Measurements from ENCODE around the gene ABLIM2.

DNA sequence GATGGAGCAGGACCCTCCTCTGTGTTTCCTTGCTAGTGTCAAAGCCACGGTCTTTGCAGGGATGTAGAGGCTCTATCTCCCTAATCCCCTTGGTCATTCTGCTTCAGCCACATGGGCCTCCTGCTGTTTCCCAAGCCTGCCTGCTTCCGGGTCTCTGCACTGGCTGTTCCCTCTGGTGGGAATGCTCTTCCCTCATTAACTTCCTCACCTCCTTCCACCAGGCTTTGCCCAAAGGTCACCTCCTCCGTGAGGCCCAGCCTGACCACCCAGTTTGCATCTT is 56.6 kb downstream of the ABLIM2 start:
- TF ChIP-seq, protein P1, sequence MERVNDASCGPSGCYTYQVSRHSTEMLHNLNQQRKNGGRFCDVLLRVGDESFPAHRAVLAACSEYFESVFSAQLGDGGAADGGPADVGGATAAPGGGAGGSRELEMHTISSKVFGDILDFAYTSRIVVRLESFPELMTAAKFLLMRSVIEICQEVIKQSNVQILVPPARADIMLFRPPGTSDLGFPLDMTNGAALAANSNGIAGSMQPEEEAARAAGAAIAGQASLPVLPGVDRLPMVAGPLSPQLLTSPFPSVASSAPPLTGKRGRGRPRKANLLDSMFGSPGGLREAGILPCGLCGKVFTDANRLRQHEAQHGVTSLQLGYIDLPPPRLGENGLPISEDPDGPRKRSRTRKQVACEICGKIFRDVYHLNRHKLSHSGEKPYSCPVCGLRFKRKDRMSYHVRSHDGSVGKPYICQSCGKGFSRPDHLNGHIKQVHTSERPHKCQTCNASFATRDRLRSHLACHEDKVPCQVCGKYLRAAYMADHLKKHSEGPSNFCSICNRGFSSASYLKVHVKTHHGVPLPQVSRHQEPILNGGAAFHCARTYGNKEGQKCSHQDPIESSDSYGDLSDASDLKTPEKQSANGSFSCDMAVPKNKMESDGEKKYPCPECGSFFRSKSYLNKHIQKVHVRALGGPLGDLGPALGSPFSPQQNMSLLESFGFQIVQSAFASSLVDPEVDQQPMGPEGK (CRISPR knock-in tag; IDR thresholded peaks at IDR 0.05; ENCODE audit: borderline replicate concordance), result no peak
- no peak for TF ChIP-seq ISL1 (CRISPR knock-in tag; IDR thresholded peaks at IDR 0.05)
- no peak for TF ChIP-seq ZNF70 (CRISPR knock-in tag; IDR thresholded peaks at IDR 0.05)
- TF ChIP-seq TCF4 (CRISPR knock-in tag; IDR thresholded peaks at IDR 0.05; ENCODE audit: borderline replicate concordance), result no peak
- no peak for TF ChIP-seq ESRRG (CRISPR knock-in tag; IDR thresholded peaks at IDR 0.05)
- TF ChIP-seq, protein P2, sequence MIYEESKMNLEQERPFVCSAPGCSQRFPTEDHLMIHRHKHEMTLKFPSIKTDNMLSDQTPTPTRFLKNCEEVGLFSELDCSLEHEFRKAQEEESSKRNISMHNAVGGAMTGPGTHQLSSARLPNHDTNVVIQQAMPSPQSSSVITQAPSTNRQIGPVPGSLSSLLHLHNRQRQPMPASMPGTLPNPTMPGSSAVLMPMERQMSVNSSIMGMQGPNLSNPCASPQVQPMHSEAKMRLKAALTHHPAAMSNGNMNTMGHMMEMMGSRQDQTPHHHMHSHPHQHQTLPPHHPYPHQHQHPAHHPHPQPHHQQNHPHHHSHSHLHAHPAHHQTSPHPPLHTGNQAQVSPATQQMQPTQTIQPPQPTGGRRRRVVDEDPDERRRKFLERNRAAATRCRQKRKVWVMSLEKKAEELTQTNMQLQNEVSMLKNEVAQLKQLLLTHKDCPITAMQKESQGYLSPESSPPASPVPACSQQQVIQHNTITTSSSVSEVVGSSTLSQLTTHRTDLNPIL (CRISPR knock-in tag; IDR thresholded peaks at IDR 0.05; ENCODE audit: low read depth), result no peak

Measured in SK-N-SH treated with all-trans-retinoic acid at 6 μM for 48 hours (cell line).